Fibroblast of lung (primary cell): ENCODE results near the gene RNF31. TPM values are rescaled to one million over a fixed set of nuclear protein-coding genes. Genes with fewer than 3 reads are reported as not detected.

ENCODE experiments used
- DNase-seq, 2 donors: peaks; one replicate each; pipeline versions ENCODE4 v3.0.0 to v3.0.0-alpha.2; 2010; ENCODE audit warnings: low read depth in 2 of 2
- H2AFZ ChIP-seq: 2 replicates; pipeline ENCODE4 v1.5.1; 2012; ENCODE audit warnings: low read length, control low read depth, inconsistent platforms
- H3K27ac ChIP-seq: 2 replicates; pipeline ENCODE4 v1.5.1; 2011; ENCODE audit warnings: low read length, control low read depth; ENCODE audit not compliant: insufficient read depth
- H3K27me3 ChIP-seq: 2 replicates; pipeline ENCODE4 v1.5.1; 2011; ENCODE audit warnings: mild to moderate bottlenecking, low read length; ENCODE audit not compliant: control insufficient read depth, insufficient read depth
- H3K36me3 ChIP-seq: 2 replicates; pipeline ENCODE4 v1.5.1; 2011; ENCODE audit warnings: low read length; ENCODE audit not compliant: control insufficient read depth, insufficient read depth
- H3K4me1 ChIP-seq: 2 replicates; pipeline ENCODE4 v1.5.1; 2011; ENCODE audit warnings: low read length; ENCODE audit not compliant: control insufficient read depth, insufficient read depth; ENCODE audit errors: extremely low read depth
- H3K4me2 ChIP-seq: 2 replicates; pipeline ENCODE4 v1.5.1; 2011; ENCODE audit warnings: low read length, control low read depth; ENCODE audit not compliant: insufficient read depth; ENCODE audit errors: extremely low read depth
- H3K4me3 ChIP-seq, 4 experiments: fragments of 200-600 bp in 1 of 4; sonication (generic) in 1 of 4; replicated peaks in 1 of 4; 2 replicates each; pipeline ENCODE4 v1.5.1; 2011 to 2016; ENCODE audit warnings: low read length in 4 of 4, low read depth in 3 of 4, mild to moderate bottlenecking in 3 of 4, control low read depth in 2 of 4, inconsistent platforms in 1 of 4, mixed read lengths in 1 of 4; ENCODE audit not compliant: insufficient read depth in 1 of 4; ENCODE audit errors: control extremely low read depth in 1 of 4
- H3K79me2 ChIP-seq: 2 replicates; pipeline ENCODE4 v1.5.1; 2012; ENCODE audit warnings: mild to moderate bottlenecking, low read length, inconsistent platforms; ENCODE audit not compliant: control insufficient read depth, insufficient read depth
- H3K9ac ChIP-seq: 2 replicates; pipeline ENCODE4 v1.5.1; 2011; ENCODE audit warnings: mild to moderate bottlenecking, low read length, control low read depth; ENCODE audit not compliant: insufficient read depth
- H3K9me3 ChIP-seq: 2 replicates; pipeline ENCODE4 v1.5.1; 2012; ENCODE audit warnings: low read depth, low read length; ENCODE audit not compliant: control insufficient read depth, insufficient read depth
- H4K20me1 ChIP-seq: 2 replicates; pipeline ENCODE4 v1.5.1; 2011; ENCODE audit warnings: low read length; ENCODE audit not compliant: control insufficient read depth, insufficient read depth; ENCODE audit errors: extremely low read depth
- EZH2 ChIP-seq: IDR thresholded peaks from 2 replicates; pipeline ENCODE4 v1.5.1; 2012; ENCODE audit warnings: low read length, control low read depth, mild to moderate bottlenecking; ENCODE audit errors: missing control alignments
- polyA plus RNA-seq, 2 donors: library from polyadenylated mRNA; depleted of rRNA in 1 of 2; stranded (reverse) in 1 of 2; unstranded in 1 of 2; fragments of >200 nt; gene quantifications; 2 replicates each; pipeline ENCODE4 v1.2.1, GENCODE V29; 2011 to 2012; ENCODE audit warnings: missing spikeins in 1 of 2
- total RNA-seq: library from RNA; depleted of rRNA; stranded (reverse); fragments of >200 nt; gene quantifications from 2 replicates; pipeline ENCODE4 v1.2.1, GENCODE V29; 2014
- TF ChIP-seq, protein P1 (sequence below), 2 donors: IDR thresholded peaks in 1 of 2; conservative IDR thresholded peaks in 1 of 2; 1 replicate in 1 of 2; 2 replicates in 1 of 2; pipeline ENCODE4 v1.5.1; 2011 to 2012; ENCODE audit warnings: low read length in 2 of 2, control low read depth in 1 of 2, inconsistent platforms in 1 of 2, low read depth in 1 of 2, mild to moderate bottlenecking in 1 of 2

The RNF31 gene
- total and polyA plus RNA-seq, 2 donors (not counting 1 experiment from before 2014, with no cell fraction given): 9.2 to 25.4 TPM

DNA sequence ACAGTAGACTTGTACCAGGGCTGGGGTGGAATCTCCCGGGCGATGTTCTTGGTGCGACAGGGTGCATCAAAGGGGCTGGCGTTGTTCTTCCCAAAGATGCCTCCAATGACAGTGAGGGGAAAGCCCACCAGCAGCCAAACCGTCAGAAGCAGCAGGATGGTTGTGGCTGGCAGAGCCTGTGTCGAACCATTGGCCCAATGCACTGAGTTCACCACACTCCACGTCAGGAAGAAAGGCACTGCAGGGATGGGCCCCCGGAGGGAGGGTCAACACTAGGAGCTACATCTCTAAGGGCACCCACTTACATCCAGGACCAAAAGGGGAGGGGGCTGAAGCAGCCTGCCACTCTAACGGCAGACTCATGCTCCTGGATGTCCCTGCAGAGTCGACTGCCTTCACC, 43.1 kb downstream of the RNF31 start:
- Histone ChIP-seq H3K36me3 (peaks cover 17% of the 10 kb centered on the region), H3K27ac (no peak overlapping the region), H2AFZ (no peak overlapping the region), H3K9ac (no peak overlapping the region), H3K4me2 (no peak overlapping the region), H3K4me1 (peaks cover 4% of the 10 kb centered on the region), H3K4me3 (no peak overlapping the region), H3K79me2 (peaks cover 25% of the 10 kb centered on the region), H4K20me1 (no peaks in the 10 kb centered on the region), H3K27me3 (no peaks in the 10 kb centered on the region), H3K9me3 (no peaks in the 10 kb centered on the region)
- no peak for TF ChIP-seq EZH2
- TF ChIP-seq, protein P1, sequence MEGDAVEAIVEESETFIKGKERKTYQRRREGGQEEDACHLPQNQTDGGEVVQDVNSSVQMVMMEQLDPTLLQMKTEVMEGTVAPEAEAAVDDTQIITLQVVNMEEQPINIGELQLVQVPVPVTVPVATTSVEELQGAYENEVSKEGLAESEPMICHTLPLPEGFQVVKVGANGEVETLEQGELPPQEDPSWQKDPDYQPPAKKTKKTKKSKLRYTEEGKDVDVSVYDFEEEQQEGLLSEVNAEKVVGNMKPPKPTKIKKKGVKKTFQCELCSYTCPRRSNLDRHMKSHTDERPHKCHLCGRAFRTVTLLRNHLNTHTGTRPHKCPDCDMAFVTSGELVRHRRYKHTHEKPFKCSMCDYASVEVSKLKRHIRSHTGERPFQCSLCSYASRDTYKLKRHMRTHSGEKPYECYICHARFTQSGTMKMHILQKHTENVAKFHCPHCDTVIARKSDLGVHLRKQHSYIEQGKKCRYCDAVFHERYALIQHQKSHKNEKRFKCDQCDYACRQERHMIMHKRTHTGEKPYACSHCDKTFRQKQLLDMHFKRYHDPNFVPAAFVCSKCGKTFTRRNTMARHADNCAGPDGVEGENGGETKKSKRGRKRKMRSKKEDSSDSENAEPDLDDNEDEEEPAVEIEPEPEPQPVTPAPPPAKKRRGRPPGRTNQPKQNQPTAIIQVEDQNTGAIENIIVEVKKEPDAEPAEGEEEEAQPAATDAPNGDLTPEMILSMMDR (conservative IDR thresholded peaks at IDR 0.05 in 1 of 2, IDR thresholded peaks at IDR 0.05 in 1 of 2; ENCODE audit: low read depth in 1 of 2, low read length in 2 of 2): no peak
- DNase-seq: no peak

GRCh38 chr14:24192933-24193332, 45.6 kb downstream of the RNF31 start:
- Histone ChIP-seq H4K20me1 (no peaks in the 10 kb centered on the region), H3K4me3 (no peak overlapping the region), H2AFZ (no peak overlapping the region), H3K4me2 (no peak overlapping the region), H3K36me3 (peaks cover 15% of the 10 kb centered on the region), H3K9ac (no peak overlapping the region), H3K9me3 (no peaks in the 10 kb centered on the region), H3K79me2 (peaks cover 29% of the 10 kb centered on the region), H3K4me1 (peaks cover 1% of the 10 kb centered on the region), H3K27ac (no peak overlapping the region), H3K27me3 (no peaks in the 10 kb centered on the region)
- DNase-seq: no peak
- TF ChIP-seq, protein P1 (conservative IDR thresholded peaks at IDR 0.05 in 1 of 2, IDR thresholded peaks at IDR 0.05 in 1 of 2; ENCODE audit: low read depth in 1 of 2, low read length in 2 of 2): no peak
- no peak for TF ChIP-seq EZH2

DNA sequence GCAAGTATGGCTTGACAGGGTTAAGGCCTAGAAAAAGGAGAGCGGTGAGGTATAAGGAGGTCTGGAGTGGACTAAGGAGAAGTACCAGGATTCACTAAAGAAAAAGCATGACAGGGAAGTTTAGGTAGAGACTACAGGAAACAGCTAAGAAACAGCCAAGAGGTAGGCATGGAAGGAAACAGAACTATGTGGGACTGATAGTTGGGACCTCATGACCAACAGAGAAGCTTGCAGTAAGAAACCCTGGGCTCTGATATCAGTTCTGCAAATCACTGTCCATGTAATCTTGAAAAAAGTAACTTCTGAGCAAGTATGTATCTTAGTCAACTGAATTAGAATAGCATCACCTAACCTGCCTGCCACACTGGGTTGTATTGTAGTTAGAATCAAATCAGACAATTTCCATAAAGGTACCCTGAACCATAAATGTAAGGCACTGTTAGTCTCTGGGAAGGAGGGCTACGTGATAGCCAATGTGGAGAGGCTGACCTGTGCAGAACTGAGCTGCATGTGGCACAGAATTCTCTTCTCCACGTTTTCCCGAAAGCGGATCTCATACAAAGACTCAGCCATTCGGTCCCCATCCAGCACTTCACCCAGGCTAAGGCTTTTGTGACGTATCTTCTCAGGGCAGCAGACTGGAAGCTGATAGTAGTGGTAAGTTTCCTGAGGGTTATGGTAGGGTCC, 47.0 kb downstream of the RNF31 start:
- TF ChIP-seq, protein P1 (conservative IDR thresholded peaks at IDR 0.05 in 1 of 2, IDR thresholded peaks at IDR 0.05 in 1 of 2; ENCODE audit: low read depth in 1 of 2, low read length in 2 of 2): no peak
- TF ChIP-seq EZH2: no peak
- peak overlapping the region; percentile 74 for H3K4me2 ChIP-seq
- no peak for DNase-seq
- peak overlapping the region; percentile 73 to 93 (median 81) for H3K4me3 ChIP-seq
- H3K9me3 ChIP-seq: no peaks in the 10 kb centered on the region
- H3K27me3 ChIP-seq: no peaks in the 10 kb centered on the region
- no peaks in the 10 kb centered on the region for H3K4me1 ChIP-seq
- no peak overlapping the region for H3K27ac ChIP-seq
- no peak overlapping the region for H2AFZ ChIP-seq
- peaks cover 15% of the 10 kb centered on the region for H3K36me3 ChIP-seq
- no peaks in the 10 kb centered on the region for H4K20me1 ChIP-seq
- H3K79me2 ChIP-seq: peaks cover 29% of the 10 kb centered on the region
- no peak overlapping the region for H3K9ac ChIP-seq
